Measurements from ENCODE around the gene TXNDC15.
"Not testable (repeated sequence)": the region's sequence is repeated elsewhere in the genome, so short reads cannot be mapped to it uniquely, and the experiment has no call there.

The TXNDC15 gene, protein sequence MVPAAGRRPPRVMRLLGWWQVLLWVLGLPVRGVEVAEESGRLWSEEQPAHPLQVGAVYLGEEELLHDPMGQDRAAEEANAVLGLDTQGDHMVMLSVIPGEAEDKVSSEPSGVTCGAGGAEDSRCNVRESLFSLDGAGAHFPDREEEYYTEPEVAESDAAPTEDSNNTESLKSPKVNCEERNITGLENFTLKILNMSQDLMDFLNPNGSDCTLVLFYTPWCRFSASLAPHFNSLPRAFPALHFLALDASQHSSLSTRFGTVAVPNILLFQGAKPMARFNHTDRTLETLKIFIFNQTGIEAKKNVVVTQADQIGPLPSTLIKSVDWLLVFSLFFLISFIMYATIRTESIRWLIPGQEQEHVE
- total RNA-seq: 28.7 to 65.8 reads per million in 2 donors

DNA sequence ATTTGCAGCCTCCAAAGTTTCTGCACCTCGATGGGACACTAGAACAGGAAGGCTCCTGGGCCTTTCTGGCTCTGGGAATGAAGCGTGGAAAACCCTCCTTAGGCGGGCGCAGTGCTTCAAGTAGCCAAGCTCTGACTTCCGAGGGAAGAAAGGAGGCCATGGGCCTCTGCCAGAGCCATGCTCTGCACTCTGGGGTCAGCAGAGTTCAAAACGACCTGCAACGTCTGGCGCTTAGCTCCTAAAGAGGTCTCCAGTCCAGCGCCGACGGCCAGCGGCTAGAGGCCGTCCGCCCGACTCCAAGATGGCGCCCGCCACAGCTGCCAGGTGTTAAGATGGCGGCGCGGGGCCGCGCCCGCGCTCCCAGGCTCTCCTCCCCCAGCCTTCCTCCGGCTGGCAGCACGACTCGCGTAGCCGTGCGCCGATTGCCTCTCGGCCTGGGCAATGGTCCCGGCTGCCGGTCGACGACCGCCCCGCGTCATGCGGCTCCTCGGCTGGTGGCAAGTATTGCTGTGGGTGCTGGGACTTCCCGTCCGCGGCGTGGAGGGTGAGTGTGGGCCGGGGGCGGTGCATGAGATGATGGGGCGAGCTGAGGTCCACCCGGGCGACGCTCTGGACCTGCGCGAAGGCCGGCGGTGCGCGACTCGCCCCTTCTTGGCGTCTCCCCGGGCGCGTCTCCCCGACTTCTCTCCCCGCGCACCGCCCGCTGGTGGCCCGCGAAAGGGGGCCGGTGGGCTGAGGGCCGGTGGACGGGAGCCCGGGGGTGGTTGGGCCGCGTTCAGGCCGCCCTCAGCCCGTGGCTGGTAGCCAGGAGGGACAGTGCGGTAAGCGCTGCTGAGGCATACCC lies at the start of gene TXNDC15:
Gene TXNDC15, plus strand, starts transcription at position 385 of the 844 bp plus-strand sequence. Its CDS starts 57 bp downstream, at position 442.
- DNase-seq: peak; percentile 70

DNA sequence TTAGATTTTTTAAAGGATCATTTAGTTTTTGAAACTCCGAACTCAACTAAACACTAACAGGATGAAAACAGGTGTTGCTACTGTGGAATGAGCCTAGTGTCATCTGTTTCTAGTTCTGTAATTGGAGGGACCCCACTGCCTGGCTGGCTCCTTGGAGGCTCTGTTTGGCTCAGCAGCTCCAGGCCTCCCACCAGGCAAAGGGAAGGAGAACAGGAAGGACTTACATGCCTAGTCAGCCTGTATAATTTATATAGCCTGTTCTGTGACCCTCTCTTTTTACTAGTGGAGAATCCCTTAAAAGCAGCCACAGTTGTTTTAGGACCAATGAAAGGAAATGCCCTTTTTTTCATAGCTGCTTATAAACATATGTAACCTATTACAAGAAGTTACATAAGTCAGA lies 49.5 kb upstream of the TXNDC15 start:
- DNase-seq: no peak

DNA sequence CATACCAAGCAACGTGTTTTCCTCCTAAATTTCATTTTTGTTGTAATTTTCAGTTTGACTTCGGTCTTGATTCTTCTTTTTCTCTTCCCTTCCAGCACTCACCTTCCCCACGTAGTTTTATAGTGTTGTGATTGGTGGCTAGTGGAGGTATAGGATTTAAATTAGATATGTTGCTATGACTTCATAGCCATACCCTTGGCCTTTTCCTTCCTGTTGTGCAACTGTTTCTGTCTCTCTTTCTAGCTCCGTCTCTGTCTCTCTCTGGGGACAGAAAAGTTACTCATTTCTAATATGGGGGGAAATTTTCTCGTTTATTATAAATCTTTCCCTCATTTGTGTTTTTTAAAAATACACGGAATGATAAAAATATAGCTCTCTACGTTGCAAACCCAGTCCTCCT lies 49.0 kb upstream of the TXNDC15 start:
- DNase-seq: no peak

DNA sequence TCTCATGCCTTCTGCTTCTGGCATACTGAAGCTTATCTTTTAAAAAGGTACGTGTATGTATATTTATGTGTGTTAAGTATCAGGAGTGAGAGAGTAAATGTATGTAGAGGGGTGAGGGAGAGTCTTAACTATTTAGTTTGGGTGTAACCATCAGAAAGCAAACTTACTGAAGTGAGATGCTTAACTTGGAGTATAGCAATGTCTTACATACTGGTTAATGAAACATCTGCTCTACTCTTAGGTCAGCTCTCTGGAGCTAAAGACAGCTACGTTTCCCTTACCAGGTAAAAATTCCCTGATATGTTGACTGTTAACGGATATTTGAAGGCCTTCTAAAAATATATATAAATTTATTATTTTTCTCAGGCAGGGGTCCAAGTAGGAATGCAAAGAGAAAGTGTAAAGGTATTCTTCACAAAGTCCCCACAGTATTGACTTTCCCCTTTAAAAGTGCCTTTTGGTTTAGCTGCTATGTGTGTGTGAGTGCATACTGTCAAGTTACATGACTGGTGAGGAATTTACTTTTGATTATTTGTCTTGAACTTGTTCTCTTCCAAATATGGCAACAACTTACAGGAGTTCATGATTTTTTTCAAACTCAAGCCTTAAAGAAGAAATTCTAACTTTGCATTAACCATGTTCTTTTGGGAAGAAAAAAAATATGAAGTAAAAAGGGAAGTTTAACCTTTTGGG lies 40.7 kb upstream of the TXNDC15 start:
- DNase-seq: no peak

DNA sequence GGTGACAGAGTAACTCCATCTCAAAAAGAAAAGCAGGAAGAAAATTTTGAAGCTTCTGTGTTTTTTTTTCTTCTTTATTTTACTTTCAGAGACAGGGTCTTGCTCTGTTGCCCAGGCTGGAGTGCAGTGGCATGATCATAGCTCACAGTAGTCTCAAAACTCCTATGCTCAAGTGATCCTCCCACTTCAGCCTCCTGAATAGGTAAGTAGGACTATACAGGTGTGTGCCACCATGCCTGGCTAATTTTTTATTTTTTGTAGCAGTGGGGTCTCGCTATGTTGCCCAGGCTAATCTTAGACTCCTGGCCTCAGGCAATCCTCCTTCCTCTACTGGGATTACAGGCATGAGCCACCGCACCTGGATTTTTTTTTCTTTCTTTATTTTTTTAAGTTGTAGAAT lies 38.5 kb upstream of the TXNDC15 start:
- no peak for DNase-seq

DNA sequence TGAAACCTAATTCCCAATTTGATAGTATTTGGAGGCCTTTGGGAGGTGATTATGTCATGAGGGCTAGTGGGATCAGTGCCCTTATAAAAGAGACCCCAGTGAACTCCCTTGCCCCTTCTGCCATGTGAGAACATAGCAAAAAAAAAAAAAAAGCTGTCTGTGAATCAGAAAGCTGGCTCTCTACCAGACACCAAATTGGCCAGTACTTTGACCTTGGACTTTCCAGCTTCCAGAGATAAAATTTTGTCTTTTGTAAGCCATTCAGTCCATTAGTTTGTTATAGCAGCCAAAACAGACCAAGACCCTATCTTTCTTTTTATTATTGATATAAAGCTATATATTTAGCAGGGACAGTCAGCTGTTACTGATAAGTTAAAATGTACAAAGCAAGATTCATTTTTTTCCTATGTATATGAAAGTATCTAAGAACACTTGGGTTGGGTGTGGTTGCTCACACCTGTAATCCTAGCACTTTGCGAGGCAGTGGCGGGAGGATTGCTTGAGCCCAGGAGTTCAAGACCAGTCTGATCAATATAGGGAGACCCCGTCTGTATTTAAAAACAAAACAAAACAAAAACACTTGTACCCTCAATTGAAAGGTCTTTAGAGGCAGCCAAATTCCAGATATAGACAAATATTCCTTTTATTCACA lies 36.5 kb upstream of the TXNDC15 start:
- no peak for DNase-seq

DNA sequence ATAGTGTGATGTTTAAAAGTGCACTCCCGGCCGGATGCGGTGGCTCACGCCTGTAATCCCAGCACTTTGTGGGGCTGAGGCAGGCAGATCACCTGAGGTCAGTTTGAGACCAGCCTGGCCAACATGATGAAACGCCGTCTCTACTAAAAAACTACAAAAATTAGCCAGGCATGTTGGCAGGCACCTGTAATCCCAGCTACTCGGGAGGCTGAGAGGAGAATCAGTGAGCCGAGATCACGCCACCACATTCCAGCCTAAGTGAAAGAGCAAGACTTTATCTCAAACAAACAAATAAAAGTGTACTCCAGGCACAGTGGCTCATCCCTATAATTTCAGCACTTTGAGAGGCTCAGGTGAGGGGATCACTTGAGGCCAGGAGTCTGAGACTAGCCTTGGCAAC lies 35.8 kb upstream of the TXNDC15 start:
- not testable (repeated sequence) for DNase-seq

DNA sequence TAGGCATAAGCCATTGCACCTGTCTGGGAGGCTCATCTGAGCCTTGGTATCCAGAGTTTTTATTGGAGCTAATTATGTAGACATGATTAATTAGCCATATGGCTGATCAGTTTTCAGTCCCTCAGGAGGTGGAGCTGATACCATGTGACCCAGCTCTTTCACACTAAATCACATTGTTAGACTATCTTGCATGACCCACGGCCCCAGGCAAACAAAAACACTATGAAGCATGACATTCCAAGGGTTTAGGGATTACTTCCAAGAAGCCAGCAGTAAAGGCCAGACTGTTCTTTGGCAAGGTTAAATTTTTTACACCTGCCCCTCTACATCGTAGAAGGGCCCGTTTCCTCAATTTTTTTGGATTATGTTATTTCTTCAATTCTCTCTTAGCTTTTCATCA lies 33.4 kb upstream of the TXNDC15 start:
- no peak for DNase-seq

DNA sequence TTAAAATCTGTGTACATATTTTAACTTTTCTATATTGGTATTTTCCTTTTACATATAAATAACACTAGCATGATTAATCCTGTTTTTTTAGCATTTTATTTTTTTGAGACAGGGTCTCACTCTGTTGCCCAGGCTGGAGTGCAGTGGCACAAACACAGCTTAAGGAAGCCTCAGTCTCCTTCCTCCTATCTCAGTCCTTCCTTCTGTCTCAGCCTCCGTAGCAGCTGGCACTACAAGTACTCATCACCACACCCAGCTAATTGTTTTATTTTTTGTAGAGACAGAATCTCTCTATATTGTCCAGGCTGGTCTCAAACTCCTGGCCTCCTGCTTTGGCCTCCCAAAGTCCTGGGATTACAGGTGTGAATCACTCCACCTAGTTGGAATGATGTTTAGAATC lies 29.9 kb upstream of the TXNDC15 start:
- no peak for DNase-seq

DNA sequence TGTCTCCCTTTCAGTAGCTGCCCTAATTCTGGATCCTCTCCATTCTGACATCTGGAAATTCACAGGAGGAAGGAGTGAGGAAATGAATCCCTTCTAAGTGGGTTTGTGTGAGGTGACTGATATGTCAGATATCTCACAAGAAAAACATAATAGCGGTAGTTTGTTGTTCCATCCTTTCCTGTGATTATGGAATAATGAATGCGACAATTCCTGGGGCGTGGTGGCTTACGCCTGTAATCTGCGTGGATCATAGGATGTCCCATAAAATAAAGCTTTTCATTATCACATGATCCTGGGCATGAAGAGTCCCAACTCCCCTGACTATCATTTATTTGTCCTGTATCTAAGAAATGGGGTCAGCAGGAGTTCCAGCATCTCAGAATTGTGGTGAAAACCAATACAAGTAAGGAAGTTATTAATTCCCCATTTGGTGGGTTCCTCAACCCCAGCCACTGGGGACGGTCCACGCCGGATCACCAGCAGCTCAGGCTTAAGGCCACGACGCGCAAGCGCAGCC lies 28.8 kb upstream of the TXNDC15 start:
- DNase-seq: no peak

DNA sequence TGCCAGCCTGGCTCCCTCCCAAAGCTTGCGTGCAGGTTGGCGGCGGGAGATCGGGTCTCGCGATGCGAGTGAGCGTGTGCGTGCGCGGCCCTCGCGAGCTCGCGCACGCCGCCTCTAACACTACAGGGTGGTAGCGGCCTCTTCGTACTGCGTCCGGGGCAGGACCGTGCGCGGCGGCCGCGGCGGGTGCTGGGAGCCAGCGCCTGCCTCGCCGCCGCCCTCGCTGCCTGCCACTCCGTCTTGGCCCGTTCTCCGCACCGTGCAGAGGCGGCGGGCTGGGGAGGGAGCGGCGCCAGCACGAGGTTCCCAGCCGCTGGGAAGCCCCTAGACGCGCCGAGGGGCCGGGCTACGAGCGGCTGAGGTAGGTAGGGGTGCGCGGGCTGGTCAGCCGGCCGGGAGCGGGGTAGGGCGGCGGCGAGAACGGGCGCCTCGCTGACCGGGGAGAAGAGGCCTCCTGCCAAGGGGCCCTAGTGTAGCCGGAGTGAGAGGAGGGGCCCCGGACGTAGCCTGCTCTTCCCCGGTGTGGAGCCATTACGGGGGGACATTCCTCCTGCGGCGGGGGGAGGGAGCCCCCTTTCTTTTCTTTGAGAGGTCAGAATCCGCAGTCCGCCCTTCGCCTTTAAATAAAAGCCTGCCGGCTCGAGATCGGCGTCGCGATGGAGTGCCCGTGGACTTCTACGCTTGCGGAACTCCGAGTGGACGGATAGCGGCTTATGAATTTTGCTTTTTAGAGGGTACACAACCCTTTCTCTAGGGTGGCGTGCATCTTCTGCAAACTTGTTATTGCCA lies 28.1 kb upstream of the TXNDC15 start, which contains the start of gene C5orf24:
Gene C5orf24, plus strand, starts transcription at position 117 of the 789 bp plus-strand sequence. CDS start 8,933 bp downstream, outside the sequence.
- peak; percentile 86 for DNase-seq

DNA sequence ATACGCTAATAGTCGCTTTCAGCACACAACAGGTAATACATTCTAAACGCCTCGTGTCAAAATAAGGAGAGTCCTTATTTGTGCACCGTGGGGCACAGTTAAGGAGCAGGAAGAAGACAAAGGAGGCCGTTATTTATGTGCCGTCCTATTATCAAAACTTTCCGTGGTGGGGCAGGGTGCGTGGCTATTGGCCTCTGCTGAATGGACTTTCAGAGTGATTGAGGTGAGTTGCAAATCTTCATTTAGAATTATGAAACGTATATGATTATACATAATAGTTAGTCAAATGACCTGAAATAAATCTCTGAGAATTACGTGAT lies 27.6 kb upstream of the TXNDC15 start:
- no peak for DNase-seq

DNA sequence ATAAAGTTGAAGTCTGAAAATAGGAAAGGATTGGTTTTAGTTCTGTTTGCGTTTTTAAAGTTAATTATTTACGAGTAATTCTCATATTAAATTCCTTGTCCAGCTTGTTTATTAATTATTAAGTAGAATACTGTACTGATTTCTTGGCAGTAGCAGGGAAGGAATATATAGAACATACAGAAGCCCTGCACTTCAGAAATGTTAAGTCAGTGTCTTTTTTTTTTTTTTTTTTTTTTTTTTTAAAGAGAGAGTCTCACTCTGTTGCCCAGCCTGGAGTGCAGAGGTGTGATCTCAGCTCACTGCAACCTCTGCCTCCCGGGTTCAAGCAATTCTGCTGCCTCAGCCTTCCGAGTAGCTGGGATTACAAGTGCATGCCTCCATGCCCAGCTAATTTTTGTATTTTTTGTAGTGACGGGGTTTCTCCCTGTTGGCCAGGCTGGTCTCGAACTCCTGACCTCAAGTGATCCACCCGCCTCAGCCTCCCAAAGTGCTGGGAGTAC lies 24.7 kb upstream of the TXNDC15 start:
- DNase-seq: not testable (repeated sequence)

DNA sequence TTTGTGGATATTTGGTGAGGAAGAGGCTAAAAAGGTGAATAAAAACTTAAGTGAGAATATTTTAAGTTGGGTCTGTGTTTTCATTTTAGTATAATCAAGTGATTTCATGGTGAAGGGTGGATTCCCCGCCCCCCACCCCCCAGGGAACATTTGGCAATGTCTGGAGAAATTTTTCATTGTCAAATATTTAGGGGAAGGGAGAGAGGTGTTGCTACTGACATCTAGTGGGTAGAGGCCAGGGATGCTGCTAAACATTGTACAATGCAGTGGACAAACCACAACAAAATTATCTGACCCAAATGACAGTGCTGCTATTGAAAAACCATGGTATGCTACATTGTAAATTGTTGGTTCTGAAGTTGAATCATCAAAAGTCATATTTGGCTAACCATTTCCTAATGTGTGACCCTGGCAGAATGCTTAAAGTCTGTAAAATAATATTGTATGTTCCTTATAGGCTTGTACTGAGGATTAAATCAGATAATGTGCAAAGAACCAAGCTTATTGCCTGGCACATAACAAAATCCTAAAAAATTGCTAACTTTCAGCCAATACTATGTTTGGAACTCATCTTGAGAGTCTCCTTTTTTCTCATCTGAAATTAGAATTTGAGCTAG lies 22.8 kb upstream of the TXNDC15 start:
- no peak for DNase-seq

DNA sequence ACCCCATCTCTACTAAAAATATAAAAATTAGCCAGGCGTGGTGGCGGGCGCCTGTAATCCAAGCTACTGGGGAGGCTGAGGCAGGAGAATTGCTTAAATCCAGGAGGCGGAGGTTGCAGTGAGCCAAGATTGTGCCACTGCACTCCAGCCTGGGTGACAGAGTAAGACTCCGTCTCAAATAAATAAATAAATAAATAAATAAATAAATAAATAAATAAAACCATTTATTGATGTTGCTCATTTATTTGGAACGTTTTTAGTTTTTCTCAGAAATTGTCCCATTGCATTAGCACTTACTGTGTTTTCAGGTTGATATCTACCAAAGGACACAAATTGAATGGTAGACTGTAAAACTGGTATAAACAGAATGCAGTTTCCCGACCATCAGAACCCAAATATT lies 17.7 kb upstream of the TXNDC15 start:
- DNase-seq: not testable (repeated sequence)

DNA sequence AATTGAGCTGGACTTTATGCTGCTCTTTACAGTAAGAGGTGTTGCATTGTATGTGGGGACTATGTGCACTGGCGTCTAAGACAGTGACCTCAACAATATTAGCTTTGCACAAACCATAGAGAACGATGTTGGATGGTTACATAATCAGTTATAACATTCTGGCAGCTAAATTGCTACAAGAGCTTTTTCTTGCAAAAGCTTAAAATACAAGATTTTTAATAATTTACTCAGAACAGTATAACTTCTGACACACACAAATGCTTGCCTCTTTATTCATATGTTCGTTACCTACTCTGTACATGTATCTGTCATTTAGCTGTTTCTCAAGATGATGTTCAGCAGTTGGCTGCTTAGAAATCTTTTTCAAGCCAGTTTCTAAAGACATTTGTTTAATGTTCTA lies 16.8 kb upstream of the TXNDC15 start:
- DNase-seq: no peak

DNA sequence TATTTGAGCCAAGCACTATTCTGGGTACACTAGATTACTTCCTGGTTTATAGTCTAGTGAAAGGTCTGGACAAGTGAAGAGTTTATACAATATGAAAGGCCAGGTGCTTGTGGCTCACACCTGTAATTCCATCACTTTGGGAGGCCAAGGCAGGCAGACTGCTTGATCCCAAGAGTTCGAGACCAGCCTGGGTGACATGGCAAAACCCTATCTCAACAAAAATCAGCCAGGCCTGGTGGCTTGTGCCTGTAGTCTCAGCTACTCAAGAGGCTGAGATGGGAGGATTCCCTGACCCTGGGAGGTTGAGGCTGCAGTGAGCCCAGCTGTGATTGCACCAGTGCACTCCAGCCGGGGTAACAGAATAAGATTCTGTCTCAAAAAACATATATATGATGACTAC lies 9.5 kb upstream of the TXNDC15 start:
- no peak for DNase-seq

DNA sequence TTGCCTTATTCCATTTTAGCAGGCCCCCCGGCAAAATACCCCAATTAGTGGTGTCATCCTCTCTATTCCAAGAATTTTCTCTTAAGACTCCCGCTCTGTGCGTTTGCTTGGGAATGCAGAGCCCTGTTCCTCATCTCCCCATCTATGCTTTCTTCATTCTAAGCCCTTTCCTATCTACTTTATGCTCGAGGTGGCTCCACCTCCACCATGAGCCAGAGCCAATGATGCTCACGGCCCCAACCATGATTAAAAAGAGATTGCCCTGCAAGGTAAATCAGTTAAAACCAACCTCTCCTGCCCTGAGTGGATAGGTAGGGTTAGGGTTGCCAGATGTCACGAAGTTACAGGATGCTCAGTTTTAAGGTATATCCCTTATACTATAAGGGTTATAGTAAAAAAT lies 677 bp upstream of the TXNDC15 start:
- DNase-seq: no peak

DNA sequence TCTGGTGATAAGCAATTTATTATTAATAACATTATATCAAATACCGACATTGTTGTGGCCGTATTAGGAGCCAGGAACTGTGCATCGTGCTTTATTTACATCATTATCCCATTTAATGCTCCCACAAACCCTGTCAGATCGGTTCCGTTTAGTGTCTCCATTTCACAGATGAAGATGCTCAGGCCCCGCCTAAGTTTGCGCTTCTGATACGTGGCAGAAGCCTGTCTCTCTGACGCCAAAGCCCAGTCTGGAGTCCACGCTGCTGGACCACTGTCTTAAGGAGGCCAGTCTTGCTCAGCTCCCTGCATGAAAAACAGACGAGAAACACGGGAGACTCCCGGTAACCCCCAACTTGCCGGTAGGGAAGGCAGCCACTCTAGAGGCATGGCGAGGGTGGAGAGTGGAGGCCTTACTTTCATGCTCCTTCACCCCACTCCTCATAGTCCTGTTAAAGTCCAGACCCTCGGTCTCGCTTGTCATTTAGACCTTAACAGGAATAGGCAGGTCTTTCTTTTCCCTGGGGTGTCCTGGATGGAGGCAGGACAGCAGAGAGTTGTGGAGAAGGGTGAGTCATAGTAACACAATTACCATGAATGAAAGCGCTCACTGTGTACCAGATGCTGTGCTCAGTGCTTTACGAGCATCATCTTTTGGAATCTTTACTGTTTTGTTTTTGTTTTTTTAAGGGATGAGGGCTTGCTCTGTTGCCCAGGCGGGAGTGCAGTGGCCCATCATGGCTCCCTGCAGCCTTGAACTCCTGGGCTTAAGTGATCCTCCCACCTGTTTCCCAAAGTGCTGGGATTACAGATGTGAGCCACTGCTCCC lies 872 bp downstream of the TXNDC15 start:
- DNase-seq: no peak

DNA sequence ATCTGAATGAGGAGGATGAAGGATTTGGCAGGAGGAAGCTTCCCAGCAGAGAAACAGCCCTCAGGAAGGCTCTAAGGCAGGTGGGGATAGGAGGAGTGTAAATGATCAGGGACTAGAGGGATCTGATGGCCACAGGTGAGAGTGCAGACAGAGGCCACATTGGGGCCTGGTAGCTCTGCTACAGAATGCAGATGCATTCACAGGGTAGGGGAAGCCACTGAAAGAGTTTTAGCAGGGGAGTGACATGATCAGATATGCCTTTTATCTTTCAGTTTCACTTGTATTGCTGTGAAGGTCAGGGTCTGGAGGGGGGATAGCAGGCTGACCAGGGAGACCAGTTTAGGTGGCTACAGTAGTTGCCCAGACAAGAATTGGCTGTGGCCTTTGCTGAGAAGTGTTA lies 3.0 kb downstream of the TXNDC15 start:
- DNase-seq: no peak

Data from T-helper 9 cell (primary cell).